NCI-H446 (cell line): ENCODE measurements around the gene ZNRF2.

Experiments
- DNase-seq, 2 experiments: peaks; one replicate each; lab custom pipeline; 2025; lab: John Stamatoyannopoulos, UW

ZNRF2 gene

DNA sequence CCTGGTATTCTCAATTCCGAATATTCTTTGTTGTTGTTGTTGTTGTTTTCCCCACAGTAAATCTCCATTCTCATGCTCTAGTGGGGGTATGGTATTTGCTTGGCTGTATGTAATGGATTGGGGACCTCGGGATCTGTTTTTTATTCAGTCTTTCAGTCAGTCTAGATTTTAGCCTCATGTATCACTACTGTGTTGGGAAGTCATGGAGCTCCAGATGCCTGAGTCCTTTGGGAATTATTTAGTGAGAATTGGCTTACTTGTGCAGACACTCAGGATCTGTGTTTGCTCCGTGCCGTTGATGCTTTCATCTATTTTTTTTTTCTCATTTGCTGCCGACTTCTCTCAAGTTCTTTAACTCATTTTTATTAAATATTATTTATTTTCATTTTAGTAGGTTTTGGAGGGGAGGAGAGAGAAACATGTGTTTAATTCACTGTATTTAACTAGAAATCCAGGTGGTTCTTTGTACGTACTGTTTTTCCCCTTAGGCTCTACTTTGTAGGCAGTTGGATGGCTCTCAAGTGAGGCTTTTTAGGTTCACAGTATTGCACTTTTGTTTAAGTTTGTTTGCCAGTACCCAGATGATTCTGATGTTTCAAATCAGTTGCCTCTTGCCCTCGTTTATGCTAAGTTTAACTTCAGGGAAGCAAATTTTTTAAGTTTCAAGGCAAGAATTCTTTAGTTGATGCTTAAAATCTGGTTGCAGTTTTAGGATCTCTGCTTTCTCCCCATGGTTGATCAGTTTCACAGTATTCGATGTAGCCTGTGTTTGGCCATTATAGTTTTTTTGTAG is 36.9 kb downstream of the ZNRF2 start:
- peak; percentile 35 to 63 for DNase-seq

GRCh38 chr7:30321882-30322192 is 37.4 kb downstream of the ZNRF2 start:
- no peak for DNase-seq

DNA sequence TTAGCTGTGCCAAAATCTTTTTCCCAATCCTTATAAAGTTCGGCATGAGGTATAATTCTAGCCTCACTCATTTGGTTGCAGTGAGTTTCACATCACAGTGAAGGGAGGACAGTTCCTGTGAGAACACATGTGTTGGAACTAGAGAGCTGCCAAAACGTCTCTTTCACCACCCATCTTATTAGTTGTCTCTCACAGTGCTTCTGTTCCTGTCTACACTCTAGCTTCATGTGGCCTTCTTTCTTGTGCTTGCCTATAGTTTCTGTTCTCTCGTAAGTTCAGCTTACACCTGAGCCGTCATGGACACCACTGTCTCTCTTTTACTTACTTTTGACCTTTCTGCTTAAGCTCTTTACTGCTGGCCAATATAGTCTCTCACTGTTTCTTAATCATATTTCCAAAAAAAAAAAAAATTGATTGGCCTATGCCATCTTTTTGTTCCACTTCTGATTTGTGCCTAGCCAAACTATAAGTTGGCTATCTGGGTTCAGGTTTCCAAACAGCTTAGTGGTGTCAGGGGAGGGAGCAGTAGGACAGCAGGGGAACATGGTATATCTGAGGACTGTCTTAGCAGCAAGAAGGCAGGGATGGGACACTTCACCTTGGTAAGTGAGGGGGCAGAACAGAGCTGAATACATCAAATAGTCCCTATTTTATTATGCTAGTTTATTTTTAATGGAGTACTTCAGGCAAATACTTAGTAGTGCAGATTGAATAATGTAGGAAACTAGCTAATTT is 38.0 kb downstream of the ZNRF2 start:
- DNase-seq, result peak; percentile 66 to 80

- no peak for DNase-seq
These were observed 38.6 kb downstream of the ZNRF2 start for GRCh38 chr7:30323006-30323355.

DNA sequence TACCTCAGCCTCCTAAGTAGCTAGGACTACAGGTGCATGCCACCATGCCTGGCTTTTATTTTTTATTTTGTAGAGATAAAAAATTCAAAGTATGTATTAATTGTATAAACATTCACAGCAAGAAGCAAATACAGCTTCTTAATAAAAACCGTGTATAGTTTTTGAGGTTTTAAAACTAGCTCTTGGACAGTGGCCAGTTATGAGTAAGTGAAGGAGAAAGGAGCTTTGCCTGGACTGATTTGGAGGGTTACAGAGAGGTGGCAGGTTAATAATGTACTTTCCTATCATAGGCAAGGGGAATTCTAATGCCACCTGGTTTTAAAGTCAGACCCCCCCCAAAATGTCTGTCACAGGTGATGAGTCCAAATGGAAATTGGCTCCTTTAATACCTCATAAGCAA is 43.4 kb downstream of the ZNRF2 start:
- peak in 1 of 2 experiments; percentile 28 for DNase-seq

DNA sequence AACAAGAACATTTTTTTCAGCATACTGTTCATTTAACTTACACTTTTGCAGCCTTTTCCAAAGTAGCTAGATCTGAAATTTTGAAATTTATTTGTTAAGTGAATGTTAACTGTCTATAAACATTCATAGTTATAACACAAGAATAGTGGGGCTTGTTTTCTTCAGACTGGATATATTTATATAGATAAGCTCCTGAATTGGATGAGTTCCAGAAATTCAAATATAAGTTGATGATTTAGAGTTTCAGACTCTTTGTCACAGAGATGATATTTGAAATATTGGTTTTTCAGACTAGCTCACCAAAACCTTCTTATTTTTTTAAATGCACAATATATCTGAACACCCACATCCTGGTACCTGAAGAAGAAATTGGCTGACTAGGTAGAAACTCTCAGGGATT is 44.0 kb downstream of the ZNRF2 start:
- DNase-seq, result no peak

DNA sequence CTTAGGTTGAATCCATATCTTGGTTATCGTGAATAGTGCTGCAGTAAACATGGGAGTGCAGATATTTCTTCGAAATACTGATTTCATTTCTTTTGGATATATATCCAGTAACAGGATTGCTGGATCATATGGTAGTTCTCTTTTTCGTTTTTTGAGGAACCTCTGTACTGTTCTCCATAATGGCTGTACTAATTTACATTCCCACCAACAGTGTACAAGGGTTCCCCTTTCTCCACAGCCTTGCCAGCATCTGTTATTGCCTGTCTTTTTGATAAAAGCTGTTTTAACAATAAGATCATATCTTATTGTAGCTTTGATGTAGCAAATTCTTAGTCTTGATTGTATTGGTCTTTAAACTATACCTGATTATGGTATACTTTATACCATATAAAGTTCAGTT is 45.3 kb downstream of the ZNRF2 start:
- DNase-seq, result no peak

- no peak for DNase-seq
These were observed 46.0 kb downstream of the ZNRF2 start for GRCh38 chr7:30330134-30331111.

- DNase-seq, result no peak
These were observed 46.9 kb downstream of the ZNRF2 start for GRCh38 chr7:30331338-30331737.

GRCh38 chr7:30332549-30332948 is 48.2 kb downstream of the ZNRF2 start:
- DNase-seq, result no peak

DNA sequence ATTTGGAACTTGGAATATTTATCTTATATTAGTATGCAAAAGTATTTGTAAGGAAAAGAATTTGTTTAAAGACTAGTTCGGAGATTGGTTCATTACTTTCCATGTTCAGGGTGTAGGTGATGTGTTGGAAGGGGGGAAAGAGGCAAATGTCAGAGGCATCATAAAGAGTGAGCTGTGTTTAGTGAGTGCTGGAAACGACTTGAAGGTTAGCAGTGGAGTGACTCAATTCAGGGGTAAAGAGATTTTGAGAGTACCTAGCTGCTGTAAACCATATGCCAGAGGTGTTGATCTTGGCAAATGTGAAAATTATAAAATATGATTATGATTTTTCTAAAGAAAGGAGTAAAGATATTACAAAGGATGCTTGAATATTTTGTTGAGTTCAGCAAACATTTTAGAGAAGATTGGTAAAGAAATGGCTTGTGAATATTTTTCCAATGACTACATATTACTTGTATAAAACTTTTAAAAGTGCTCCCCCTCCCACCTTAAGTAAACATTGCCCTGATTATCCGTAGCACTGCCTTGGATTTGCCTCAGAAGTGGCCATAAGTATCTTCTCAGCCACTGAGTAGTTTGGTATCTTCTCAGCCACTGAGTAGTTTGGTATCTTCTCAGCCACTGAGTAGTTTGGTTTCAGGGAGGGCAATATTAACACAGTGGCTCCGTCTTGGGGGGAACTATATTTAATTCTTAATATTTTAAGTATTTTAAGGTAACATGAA is 51.5 kb downstream of the ZNRF2 start:
- no peak for DNase-seq

GRCh38 chr7:30344513-30344912 is 60.1 kb downstream of the ZNRF2 start:
- no peak for DNase-seq

- no peak for DNase-seq
These were observed 63.1 kb downstream of the ZNRF2 start for GRCh38 chr7:30347226-30348082.

DNA sequence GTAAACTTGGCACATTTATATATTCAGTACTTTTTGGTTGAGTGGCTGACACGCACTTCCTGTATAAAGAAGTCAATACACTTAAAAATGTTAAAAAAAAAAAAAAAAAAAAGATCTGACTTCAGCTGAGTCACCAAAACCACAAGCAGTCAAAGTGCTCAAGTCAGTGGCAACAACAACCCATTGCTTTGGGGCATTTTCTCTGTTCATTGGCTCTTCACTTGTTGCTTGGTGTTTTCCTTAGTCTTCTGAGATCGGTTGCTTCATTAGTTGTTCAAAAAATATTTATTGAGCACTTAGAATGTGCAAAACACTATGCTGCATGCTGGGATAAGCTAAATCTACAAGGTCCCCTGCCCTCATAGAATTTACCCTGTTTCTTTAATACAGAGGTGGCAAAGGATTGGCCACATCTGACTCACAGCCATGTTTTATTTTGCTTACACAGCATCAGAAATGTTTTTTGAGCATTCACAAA is 63.7 kb downstream of the ZNRF2 start:
- no peak for DNase-seq

DNA sequence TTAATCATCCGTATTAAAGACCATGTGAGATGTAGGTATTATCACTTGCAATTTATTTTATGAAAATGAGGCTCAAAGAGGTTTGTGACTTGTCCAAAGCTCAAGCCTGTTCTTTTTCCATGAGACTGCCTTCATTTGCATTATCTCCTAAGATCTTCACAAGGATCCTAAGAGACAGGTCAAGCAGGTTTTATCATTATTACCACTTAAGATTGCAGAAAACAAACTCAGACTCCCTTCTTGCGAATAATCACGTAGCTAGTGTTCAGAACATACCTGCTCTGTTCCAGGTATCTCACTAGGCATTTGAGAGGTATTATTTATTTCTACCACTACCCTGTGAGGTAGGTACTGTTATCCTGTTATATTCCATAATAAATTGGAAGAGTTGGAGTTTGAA is 64.8 kb downstream of the ZNRF2 start:
- no peak for DNase-seq

DNA sequence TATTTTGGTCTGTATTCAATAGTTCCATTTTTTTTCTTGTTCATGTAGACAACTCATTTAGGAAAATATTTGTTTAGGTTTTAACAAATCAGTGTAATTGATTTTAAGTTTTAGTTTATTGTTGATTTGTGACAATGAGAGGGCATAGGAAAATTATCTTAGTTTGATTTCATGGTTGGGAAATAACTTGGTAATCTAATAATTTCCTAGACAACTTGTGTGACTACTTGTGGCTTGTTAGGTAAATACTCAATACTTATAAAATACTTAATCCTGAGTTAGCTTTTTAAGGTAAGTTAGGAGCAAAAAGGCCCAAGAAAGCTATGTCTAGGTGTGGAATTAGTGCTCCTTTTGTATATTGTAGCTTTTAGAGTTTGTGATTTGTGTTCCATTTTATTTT is 65.4 kb downstream of the ZNRF2 start:
- no peak for DNase-seq

DNA sequence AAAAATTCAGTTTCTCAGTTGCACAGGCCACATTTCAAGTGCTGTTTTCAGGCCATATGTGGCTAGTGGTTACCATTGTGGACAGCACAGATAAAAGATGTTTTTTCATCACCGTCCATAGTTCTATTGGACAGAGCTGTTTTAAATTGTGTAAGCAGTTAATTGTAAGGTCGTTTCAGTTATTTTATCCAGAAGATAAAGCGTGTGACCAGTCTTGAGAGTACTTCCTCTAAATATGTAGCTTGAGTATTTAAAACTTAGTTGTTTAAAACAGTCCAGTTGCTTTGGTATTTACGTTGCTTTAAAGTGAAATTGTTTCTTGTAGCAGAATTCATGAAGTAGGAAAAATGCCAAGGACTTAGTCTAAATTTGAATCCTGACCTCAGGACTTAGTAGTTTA is 66.9 kb downstream of the ZNRF2 start:
- DNase-seq, result peak; percentile 51 to 71

DNA sequence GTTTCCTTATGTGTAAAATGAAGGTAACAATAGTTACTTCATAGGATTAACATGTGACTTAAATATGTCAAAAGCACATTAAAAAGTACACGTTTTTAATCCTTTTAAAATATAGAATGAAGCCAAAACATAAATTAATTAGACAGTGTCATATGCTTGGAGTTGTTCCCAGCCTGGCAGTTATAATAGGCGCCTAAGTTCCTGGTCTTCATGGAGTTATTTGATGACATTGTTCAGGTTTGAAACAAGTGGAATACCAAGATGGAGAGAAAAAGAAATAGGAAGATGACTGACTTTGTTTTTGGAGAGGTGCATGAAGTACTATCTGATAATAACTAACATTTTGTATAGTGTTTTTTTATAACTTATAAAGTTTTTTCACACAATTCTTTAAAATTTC is 67.3 kb downstream of the ZNRF2 start:
- DNase-seq, result peak; percentile 71 to 82

GRCh38 chr7:30352169-30352568 is 67.8 kb downstream of the ZNRF2 start:
- DNase-seq, result no peak

DNA sequence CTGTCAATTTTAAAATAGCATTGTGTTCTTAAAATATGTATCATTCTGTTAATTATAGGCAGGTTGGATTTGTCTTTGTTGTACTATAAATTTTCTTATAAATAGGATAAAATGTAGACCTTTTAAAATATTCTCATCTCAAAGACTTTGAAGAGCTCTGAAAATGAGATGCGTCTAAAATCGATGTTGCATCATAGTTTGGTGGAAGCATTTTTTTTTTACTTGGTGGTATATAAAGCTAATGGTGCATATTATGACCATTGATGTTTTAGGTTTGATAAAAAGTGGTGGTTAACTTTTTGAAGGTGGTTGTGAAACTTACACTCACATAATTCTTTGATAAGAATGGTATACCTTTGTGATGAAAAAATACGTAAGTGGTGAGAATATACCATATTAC is 69.1 kb downstream of the ZNRF2 start:
- DNase-seq, result no peak
